CD4-positive, CD25-positive, alpha-beta regulatory T cell (primary cell): ENCODE results near the gene OR2T5. TPM values are rescaled to one million over a fixed set of nuclear protein-coding genes. Genes with fewer than 3 reads are reported as not detected.
"Not testable (repeated sequence)": the region's sequence is repeated elsewhere in the genome, so short reads cannot be mapped to it uniquely, and the experiment has no call there.

Source experiments
- ATAC-seq, 2 donors: fragments of 150-1000 bp; cut with Tn5 transposase; one replicate each; pipeline ENCODE4 v1.10.0; 2021; ENCODE audit warnings: low read depth in 2 of 2, moderate number of reproducible peaks in 2 of 2, moderate library complexity in 1 of 2
- DNase-seq, 3 donors: peaks; one replicate each; pipeline versions ENCODE4 v3.0.0 to v3.0.0-alpha.2; 2012 to 2022; ENCODE audit warnings: mixed read lengths in 1 of 3
- H3K27ac ChIP-seq: one replicate; pipeline ENCODE4 v1.7.0; 2013; ENCODE audit warnings: mild to moderate bottlenecking, low read length; ENCODE audit not compliant: insufficient read depth, poor library complexity, severe bottlenecking
- H3K27me3 ChIP-seq: one replicate; pipeline ENCODE4 v1.7.0; 2013; ENCODE audit warnings: low read length; ENCODE audit not compliant: control insufficient read depth, insufficient read depth
- H3K36me3 ChIP-seq: one replicate; pipeline ENCODE4 v1.7.0; 2013; ENCODE audit warnings: mild to moderate bottlenecking, low read length, moderate library complexity; ENCODE audit not compliant: control insufficient read depth, insufficient read depth
- H3K4me1 ChIP-seq: 2 replicates; pipeline ENCODE4 v1.7.0; 2013; ENCODE audit warnings: mild to moderate bottlenecking, low read length; ENCODE audit not compliant: insufficient read depth, control insufficient read depth, poor library complexity, severe bottlenecking
- H3K4me3 ChIP-seq: one replicate; pipeline ENCODE4 v1.7.0; 2013; ENCODE audit warnings: low read depth, mild to moderate bottlenecking, low read length, moderate library complexity
- H3K9me3 ChIP-seq, 2 experiments: 1 replicate in 1 of 2; 2 replicates in 1 of 2; pipeline ENCODE4 v1.7.0; 2013; ENCODE audit warnings: low read length in 2 of 2, mild to moderate bottlenecking in 1 of 2, moderate library complexity in 1 of 2; ENCODE audit not compliant: control insufficient read depth in 2 of 2
- H3K27ac Mint-ChIP-seq, 3 donors: one replicate each; pipeline ENCODE4 v1.8.0; 2020 to 2022; ENCODE audit warnings: mild to moderate bottlenecking in 3 of 3, mixed read lengths in 3 of 3, moderate library complexity in 2 of 3
- H3K27me3 Mint-ChIP-seq: one replicate; pipeline ENCODE4 v1.8.0; 2022; ENCODE audit warnings: mild to moderate bottlenecking, mixed read lengths
- H3K36me3 Mint-ChIP-seq: one replicate; pipeline ENCODE4 v1.8.0; 2020; ENCODE audit warnings: mixed read lengths
- H3K4me1 Mint-ChIP-seq, 4 donors: one replicate each; pipeline ENCODE4 v1.8.0; 2020 to 2022; ENCODE audit warnings: mixed read lengths in 4 of 4, mild to moderate bottlenecking in 1 of 4
- H3K4me3 Mint-ChIP-seq, 4 donors: one replicate each; pipeline ENCODE4 v1.8.0; 2020 to 2022; ENCODE audit warnings: mild to moderate bottlenecking in 4 of 4, mixed read lengths in 4 of 4, moderate library complexity in 3 of 4
- H3K9me3 Mint-ChIP-seq, 7 donors: one replicate each; pipeline ENCODE4 v1.8.0; 2020 to 2022; ENCODE audit warnings: mixed read lengths in 7 of 7, mild to moderate bottlenecking in 3 of 7, moderate library complexity in 2 of 7
- polyA plus RNA-seq, 4 donors: library from polyadenylated mRNA; unstranded; fragments of 300-500 nt; fragmentation: Illumina TruSeq; gene quantifications; one replicate each; pipeline ENCODE4 v1.2.3, GENCODE V29; 2021
- total RNA-seq: library from RNA; stranded (reverse); gene quantifications from one replicate; pipeline ENCODE4 v1.2.3, GENCODE V29; 2022

Gene OR2T5
- total and polyA plus RNA-seq, 5 donors from 2014 or later: not detected

DNA sequence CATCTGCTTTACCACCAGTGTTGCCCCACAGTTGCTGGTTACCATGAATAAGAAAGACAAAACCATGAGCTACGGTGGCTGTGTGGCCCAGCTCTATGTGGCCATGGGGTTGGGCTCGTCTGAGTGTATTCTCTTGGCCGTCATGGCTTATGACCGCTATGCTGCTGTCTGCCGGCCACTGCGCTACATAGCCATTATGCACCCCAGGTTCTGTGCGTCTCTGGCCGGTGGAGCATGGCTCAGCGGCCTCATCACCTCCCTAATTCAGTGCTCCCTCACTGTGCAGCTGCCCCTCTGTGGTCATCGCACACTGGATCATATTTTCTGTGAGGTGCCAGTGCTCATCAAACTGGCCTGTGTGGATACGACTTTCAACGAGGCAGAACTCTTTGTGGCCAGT is 33.5 kb downstream of the OR2T5 start:
- Mint-ChIP-seq H3K4me1 (peaks cover 0 to 3% (median 0%) of the 10 kb centered on the region in 4 donors), H3K27me3 (no peaks in the 10 kb centered on the region), H3K36me3 (no peaks in the 10 kb centered on the region), H3K9me3 (peaks cover 0 to 11% (median 3%) of the 10 kb centered on the region in 7 donors), H3K4me3 (no peak overlapping the region), H3K27ac (peak overlapping the region in 1 of 3 donors; percentile 26)
- no peak overlapping the region for H3K27ac ChIP-seq
- H3K9me3 ChIP-seq: no peaks in the 10 kb centered on the region
- no peak for ATAC-seq
- H3K4me1 ChIP-seq: no peaks in the 10 kb centered on the region
- H3K36me3 ChIP-seq: no peaks in the 10 kb centered on the region
- no peaks in the 10 kb centered on the region for H3K27me3 ChIP-seq
- no peak overlapping the region for H3K4me3 ChIP-seq
- no peak for DNase-seq

DNA sequence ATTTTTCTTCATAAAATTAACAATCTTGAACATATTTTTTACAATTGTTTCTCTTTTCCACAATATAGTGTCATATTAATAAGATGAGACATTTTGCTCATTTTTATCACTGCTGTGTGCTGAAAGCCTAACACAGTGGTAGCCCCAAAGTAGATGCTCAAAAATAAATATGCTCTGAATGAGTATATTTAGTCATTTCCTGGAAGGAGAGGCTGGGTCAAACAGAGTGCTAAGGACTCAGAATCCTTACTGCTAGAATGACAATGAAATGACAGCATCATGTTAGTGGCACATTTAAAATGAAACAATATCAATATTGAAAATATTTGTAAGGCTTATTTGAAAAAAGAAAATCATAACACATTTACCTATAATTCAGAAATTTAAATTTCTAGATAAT is 49.1 kb downstream of the OR2T5 start:
- not testable (repeated sequence) for DNase-seq, H3K9me3 ChIP-seq, H3K36me3 Mint-ChIP-seq, H3K27me3 Mint-ChIP-seq, H3K27ac Mint-ChIP-seq, H3K27me3 ChIP-seq, H3K9me3 Mint-ChIP-seq, H3K36me3 ChIP-seq, H3K4me3 ChIP-seq, H3K4me3 Mint-ChIP-seq, H3K4me1 Mint-ChIP-seq, H3K4me1 ChIP-seq, H3K27ac ChIP-seq, ATAC-seq

Other genes with a start within 250 kb of the OR2T5 start
- not detected for gene OR2T33, start 210.6 kb upstream of the OR2T5 start, total RNA-seq
- not detected for gene OR2T33, start 210.6 kb upstream of the OR2T5 start, polyA plus RNA-seq
- not detected for gene OR2T12, start 185.2 kb upstream of the OR2T5 start, total RNA-seq
- gene OR2T12, start 185.2 kb upstream of the OR2T5 start, polyA plus RNA-seq: not detected
- gene OR2M7, start 164.0 kb upstream of the OR2T5 start, total RNA-seq: not detected
- gene OR2M7, start 164.0 kb upstream of the OR2T5 start, polyA plus RNA-seq: not detected
- gene OR14C36, start 139.8 kb upstream of the OR2T5 start, total RNA-seq: not detected
- not detected for gene OR14C36, start 139.8 kb upstream of the OR2T5 start, polyA plus RNA-seq
- not detected for gene OR2T4, start 126.9 kb upstream of the OR2T5 start, total RNA-seq
- gene OR2T4, start 126.9 kb upstream of the OR2T5 start, polyA plus RNA-seq: not detected
- not detected for gene OR2T6, start 112.8 kb upstream of the OR2T5 start, total RNA-seq
- gene OR2T6, start 112.8 kb upstream of the OR2T5 start, polyA plus RNA-seq: not detected
- gene OR2T1, start 85.5 kb upstream of the OR2T5 start, total RNA-seq: not detected
- not detected for gene OR2T1, start 85.5 kb upstream of the OR2T5 start, polyA plus RNA-seq
- not detected for gene OR2T2, start 43.0 kb upstream of the OR2T5 start, total RNA-seq
- gene OR2T2, start 43.0 kb upstream of the OR2T5 start, polyA plus RNA-seq: not detected
- not detected for gene OR2T3, start 15.2 kb upstream of the OR2T5 start, total RNA-seq
- gene OR2T3, start 15.2 kb upstream of the OR2T5 start, polyA plus RNA-seq: not detected
- gene OR2G6, start 19.5 kb downstream of the OR2T5 start, total RNA-seq: not detected
- not detected for gene OR2G6, start 19.5 kb downstream of the OR2T5 start, polyA plus RNA-seq
- gene OR2T29, start 74.2 kb downstream of the OR2T5 start, total RNA-seq: not detected
- not detected for gene OR2T29, start 74.2 kb downstream of the OR2T5 start, polyA plus RNA-seq
- gene OR2T34, start 86.2 kb downstream of the OR2T5 start, total RNA-seq: not detected
- not detected for gene OR2T34, start 86.2 kb downstream of the OR2T5 start, polyA plus RNA-seq
- not detected for gene OR2T10, start 109.1 kb downstream of the OR2T5 start, total RNA-seq
- not detected for gene OR2T10, start 109.1 kb downstream of the OR2T5 start, polyA plus RNA-seq
- gene OR2T11, start 146.5 kb downstream of the OR2T5 start, total RNA-seq: not detected
- gene OR2T11, start 146.5 kb downstream of the OR2T5 start, polyA plus RNA-seq: not detected
- gene OR2T35, start 156.7 kb downstream of the OR2T5 start, total RNA-seq: not detected
- not detected for gene OR2T35, start 156.7 kb downstream of the OR2T5 start, polyA plus RNA-seq
- not detected for gene OR2T27, start 166.9 kb downstream of the OR2T5 start, total RNA-seq
- not detected for gene OR2T27, start 166.9 kb downstream of the OR2T5 start, polyA plus RNA-seq
- not detected for gene OR14I1, start 214.2 kb downstream of the OR2T5 start, total RNA-seq
- not detected for gene OR14I1, start 214.2 kb downstream of the OR2T5 start, polyA plus RNA-seq